Fibroblast of pulmonary artery (primary cell): ENCODE measurements around the gene ATP8B4.
"Not testable (repeated sequence)": the region's sequence is repeated elsewhere in the genome, so short reads cannot be mapped to it uniquely, and the experiment has no call there.

Experiments used
- DNase-seq: peaks from one replicate; pipeline ENCODE4 v3.0.0-alpha.2; 2010; ENCODE audit warnings: low read depth
- H3K4me3 ChIP-seq: replicated peaks from 2 replicates; pipeline ENCODE4 v1.5.1; 2011; ENCODE audit warnings: low read depth, mild to moderate bottlenecking, control low read depth, low read length, moderate library complexity
- TF ChIP-seq, protein P1 (sequence below): IDR thresholded peaks from 2 replicates; pipeline ENCODE4 v1.5.1; 2011; ENCODE audit warnings: mild to moderate bottlenecking, control low read depth, low read length, inconsistent platforms; ENCODE audit errors: missing control alignments

ATP8B4 gene

DNA sequence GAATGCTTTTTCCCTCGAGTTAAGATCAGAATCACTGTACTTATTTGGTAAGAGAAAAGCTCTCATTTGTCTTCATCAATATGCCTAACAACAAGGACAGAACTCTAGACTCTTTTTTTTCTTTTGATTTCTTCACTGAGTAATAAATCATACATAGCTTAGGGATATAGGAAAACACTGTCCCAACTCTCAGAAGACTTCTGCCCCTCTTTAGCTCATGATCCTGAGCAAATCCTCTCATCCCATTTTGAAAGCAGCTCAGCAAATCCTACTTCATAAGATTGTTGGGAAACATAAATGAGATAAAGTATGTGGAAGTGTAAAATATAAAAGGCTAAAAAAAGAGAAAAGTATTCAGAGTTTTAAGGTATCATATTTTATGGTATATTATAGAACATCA is 141.7 kb downstream of the ATP8B4 start:
- TF ChIP-seq, protein P1, sequence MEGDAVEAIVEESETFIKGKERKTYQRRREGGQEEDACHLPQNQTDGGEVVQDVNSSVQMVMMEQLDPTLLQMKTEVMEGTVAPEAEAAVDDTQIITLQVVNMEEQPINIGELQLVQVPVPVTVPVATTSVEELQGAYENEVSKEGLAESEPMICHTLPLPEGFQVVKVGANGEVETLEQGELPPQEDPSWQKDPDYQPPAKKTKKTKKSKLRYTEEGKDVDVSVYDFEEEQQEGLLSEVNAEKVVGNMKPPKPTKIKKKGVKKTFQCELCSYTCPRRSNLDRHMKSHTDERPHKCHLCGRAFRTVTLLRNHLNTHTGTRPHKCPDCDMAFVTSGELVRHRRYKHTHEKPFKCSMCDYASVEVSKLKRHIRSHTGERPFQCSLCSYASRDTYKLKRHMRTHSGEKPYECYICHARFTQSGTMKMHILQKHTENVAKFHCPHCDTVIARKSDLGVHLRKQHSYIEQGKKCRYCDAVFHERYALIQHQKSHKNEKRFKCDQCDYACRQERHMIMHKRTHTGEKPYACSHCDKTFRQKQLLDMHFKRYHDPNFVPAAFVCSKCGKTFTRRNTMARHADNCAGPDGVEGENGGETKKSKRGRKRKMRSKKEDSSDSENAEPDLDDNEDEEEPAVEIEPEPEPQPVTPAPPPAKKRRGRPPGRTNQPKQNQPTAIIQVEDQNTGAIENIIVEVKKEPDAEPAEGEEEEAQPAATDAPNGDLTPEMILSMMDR, result no peak
- no peak overlapping the region for H3K4me3 ChIP-seq
- DNase-seq, result no peak

DNA sequence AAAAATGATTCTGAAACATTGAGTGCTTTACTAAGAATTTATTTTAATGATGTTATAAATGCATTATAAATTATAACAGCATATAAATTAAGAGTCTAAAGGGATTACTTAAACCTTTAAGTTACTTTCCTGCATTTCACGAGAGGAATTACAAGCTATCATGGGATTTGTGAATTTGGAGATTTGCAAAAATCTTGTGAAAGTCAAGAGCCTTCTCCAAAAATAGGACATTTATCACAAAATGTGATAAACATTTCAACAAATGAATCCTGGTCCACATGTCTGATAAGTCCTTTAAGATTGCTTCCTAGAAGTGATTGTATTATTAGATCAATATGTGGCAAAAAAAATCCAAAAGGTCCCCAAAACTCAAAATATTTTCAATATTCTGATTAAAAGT is 154.5 kb downstream of the ATP8B4 start:
- H3K4me3 ChIP-seq, result no peak overlapping the region
- DNase-seq, result no peak
- TF ChIP-seq, protein P1, result no peak

DNA sequence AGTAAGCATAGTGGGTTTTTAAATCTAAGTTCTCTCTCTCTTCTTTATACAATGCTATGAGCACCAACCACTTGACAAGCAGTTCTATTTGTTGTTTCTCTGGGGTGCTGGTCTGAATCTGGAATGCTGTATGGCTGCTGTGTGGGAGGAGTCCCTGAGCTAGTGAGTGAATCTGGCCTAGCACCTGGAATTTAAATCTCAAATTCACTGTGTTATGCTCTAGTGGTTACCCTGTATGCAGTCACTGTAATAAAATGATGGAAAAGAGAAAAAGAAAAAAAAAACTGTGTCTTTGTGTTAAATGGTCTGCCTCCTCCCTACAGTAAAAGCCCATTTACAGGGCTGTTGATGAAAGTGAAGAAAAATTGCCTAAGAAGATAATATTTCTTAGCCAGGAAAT is 155.0 kb downstream of the ATP8B4 start:
- TF ChIP-seq, protein P1, result no peak
- H3K4me3 ChIP-seq, result no peak overlapping the region
- no peak for DNase-seq

DNA sequence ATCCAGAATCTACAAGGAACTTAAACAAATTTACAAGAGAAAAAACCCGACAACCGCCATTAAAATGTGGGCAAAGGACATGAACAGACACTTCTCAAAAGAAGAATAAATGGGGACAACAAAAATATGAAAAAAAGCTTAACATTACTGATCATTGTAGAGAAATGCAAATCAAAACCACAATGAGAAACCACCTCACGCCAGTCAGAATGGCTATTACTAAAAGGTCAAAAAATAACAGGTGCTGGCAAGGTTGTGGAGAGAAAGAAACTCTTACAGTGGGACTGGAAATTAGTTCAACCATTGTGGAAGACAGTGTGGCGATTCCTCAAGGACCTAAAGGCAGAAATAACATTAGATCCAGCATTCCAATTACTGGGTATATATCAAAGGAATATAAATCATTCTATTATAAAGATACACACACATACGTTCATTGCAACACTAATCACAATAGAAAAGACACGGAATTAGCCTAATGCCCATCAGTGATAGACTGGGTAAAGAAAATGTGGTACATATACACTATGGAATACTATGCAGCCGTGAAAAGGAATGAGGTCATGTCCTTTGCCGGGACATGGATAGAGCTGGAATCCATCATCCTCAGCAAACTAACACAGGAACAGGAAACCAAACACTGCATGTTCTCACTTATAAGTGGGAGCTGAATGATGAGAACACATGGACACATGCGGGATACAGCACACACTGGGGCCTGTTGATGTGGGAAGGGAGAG is 155.8 kb downstream of the ATP8B4 start:
- not testable (repeated sequence) for H3K4me3 ChIP-seq, DNase-seq

DNA sequence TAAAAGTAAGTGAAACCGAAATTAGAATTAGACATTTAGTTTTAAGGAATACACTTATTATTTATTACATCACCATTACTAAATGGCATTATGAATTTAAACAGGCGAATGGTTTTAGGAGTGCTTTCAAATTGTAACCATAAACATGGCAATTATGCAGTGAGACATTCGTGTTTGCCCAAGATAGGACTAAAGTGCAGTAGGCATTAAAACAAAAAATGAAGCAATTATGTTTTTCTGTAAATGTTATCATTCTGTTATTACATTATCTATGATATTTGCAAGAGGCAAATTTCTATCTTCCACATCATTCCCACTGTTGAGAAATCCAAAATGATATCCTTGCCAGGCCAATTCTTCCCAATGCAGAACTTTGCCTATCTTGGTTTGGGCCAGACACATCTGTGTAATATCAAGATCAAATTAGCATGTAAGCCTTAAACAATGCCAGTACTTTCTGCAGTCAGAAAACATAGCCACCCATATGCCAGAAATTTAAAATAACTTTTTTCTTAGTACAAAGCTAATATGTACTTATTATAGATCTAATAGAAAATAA is 156.9 kb downstream of the ATP8B4 start:
- H3K4me3 ChIP-seq, result no peak overlapping the region
- DNase-seq, result peak; percentile 54
- TF ChIP-seq, protein P1, result no peak

DNA sequence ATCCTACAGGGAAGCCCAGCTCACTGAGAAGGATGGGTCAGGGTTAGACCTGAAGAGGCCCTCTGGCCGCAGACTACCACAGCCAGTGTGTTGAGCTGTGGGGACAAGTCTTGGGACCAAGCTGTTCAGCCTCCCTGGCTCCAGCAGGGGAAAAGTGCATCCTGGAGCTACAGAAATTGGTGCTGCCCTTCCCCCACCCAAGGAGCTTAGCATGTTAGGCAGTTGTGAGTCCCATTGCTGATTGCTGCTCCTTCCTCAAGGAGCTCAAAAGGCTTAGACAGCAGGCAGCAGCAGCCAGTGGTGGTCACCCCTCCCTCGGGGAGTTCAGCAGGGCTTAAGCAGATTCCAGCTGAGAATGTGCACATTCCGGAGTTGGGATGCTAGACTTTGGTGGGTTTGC is 165.6 kb downstream of the ATP8B4 start:
- H3K4me3 ChIP-seq, result no peak overlapping the region
- DNase-seq, result no peak
- TF ChIP-seq, protein P1, result no peak

DNA sequence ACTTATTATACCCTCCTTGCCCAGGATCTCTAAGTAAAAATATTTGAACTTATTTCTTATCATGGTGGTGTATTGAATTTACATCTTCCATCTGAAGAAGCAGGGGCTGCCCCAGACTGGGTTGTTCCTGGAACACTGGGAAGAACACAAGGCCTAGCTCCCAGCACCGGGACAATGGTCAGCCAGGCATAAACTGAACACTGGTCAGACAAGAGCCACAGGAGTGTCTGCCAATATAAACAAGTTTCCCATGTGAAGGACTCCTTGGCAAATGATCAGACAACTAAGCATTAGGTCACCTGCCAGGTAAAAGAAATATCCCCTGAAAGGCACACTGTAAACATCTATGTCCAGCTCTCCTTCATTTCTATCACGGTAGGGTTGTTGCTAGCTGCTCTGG is 172.4 kb downstream of the ATP8B4 start:
- TF ChIP-seq, protein P1, result no peak
- H3K4me3 ChIP-seq, result no peak overlapping the region
- DNase-seq, result no peak
